ENCODE results near the gene PRR29.

DNA sequence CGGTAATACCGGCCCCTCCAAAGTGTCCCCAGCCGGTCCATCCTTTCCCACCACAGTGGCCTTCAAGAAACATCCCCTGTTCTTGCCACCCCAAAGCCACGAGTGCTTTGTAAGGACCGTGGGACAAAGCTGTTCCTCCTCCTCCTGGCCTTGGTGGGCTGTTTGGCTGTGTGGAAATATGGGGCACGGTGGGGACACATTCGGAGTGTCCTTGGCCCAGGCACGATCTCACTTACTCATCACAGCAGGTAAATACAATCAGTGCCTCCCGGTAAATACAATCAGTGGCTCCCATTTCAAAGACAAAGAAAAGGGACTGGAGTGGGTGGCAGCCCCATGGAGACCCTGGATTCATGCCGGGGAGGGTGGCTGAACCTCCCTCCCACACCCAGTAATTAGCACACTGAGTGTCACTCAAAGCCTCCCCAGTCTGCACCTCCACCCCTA lies 35.8 kb upstream of the PRR29 start:
- TF ChIP-seq, protein P1, sequence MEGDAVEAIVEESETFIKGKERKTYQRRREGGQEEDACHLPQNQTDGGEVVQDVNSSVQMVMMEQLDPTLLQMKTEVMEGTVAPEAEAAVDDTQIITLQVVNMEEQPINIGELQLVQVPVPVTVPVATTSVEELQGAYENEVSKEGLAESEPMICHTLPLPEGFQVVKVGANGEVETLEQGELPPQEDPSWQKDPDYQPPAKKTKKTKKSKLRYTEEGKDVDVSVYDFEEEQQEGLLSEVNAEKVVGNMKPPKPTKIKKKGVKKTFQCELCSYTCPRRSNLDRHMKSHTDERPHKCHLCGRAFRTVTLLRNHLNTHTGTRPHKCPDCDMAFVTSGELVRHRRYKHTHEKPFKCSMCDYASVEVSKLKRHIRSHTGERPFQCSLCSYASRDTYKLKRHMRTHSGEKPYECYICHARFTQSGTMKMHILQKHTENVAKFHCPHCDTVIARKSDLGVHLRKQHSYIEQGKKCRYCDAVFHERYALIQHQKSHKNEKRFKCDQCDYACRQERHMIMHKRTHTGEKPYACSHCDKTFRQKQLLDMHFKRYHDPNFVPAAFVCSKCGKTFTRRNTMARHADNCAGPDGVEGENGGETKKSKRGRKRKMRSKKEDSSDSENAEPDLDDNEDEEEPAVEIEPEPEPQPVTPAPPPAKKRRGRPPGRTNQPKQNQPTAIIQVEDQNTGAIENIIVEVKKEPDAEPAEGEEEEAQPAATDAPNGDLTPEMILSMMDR (IDR thresholded peaks at IDR 0.05): no peak
- no peak for TF ChIP-seq EZH2 (IDR thresholded peaks at IDR 0.05; ENCODE audit: borderline replicate concordance, insufficient read depth, low read depth, low read length, poor library complexity, severe bottlenecking)
